ENCODE results near the gene TMTC3. TPM values are rescaled to one million over a fixed set of nuclear protein-coding genes. Genes with fewer than 3 reads are reported as not detected.
A peak's percentile ranks its signal among the peaks of the same experiment; 100 is the strongest.
"Not testable (repeated sequence)": the region's sequence is repeated elsewhere in the genome, so short reads cannot be mapped to it uniquely, and the experiment has no call there.

Gene TMTC3
- total and polyA plus RNA-seq, 3 experiments from 2014 or later: 1.8 to 10.1 (median 7.7) TPM

GRCh38 chr12:88127855-88128254, 14.3 kb upstream of the TMTC3 start:
- Mint-ChIP-seq H3K27ac (no peak overlapping the region), H3K4me1 (no peaks in the 10 kb centered on the region), H3K9me3 (no peaks in the 10 kb centered on the region), H3K36me3 (peaks cover 7 to 38% (median 9%) of the 10 kb centered on the region in 3 donors), H3K27me3 (no peaks in the 10 kb centered on the region), H3K4me3 (no peak overlapping the region)
- no peaks in the 10 kb centered on the region for H3K36me3 ChIP-seq (ENCODE audit: insufficient read depth, low read length)
- no peaks in the 10 kb centered on the region for H3K27me3 ChIP-seq (ENCODE audit: insufficient read depth, low read length, poor library complexity, severe bottlenecking)
- H3K4me3 ChIP-seq (ENCODE audit: low read length): no peak overlapping the region
- CTCF ChIA-PET: no interaction called here
- H3K27ac ChIP-seq (ENCODE audit: low read depth, low read length): no peak overlapping the region
- no peaks in the 10 kb centered on the region for H3K4me1 ChIP-seq (ENCODE audit: insufficient read depth, low read length)
- no peak for DNase-seq
- no peaks in the 10 kb centered on the region for H3K9me3 ChIP-seq (ENCODE audit: low read length)
- POLR2A ChIA-PET: no interaction called here

GRCh38 chr12:88132392-88132791, 9.7 kb upstream of the TMTC3 start:
- H3K4me3 Mint-ChIP-seq: no peak overlapping the region
- no peaks in the 10 kb centered on the region for H3K27me3 Mint-ChIP-seq
- Histone ChIP-seq H3K4me1 (ENCODE audit: insufficient read depth, low read length) (no peaks in the 10 kb centered on the region), H3K4me3 (ENCODE audit: low read length) (no peak overlapping the region), H3K27ac (ENCODE audit: low read depth, low read length) (no peak overlapping the region), H3K27me3 (ENCODE audit: insufficient read depth, low read length, poor library complexity, severe bottlenecking) (no peaks in the 10 kb centered on the region), H3K36me3 (ENCODE audit: insufficient read depth, low read length) (no peaks in the 10 kb centered on the region), H3K9me3 (ENCODE audit: low read length) (no peaks in the 10 kb centered on the region)
- no peak for DNase-seq
- peaks cover 0 to 12% (median 2%) of the 10 kb centered on the region in 3 donors for H3K4me1 Mint-ChIP-seq
- no peaks in the 10 kb centered on the region for H3K9me3 Mint-ChIP-seq
- POLR2A ChIA-PET: no interaction called here
- peak overlapping the region in 1 of 8 donors; percentile 78 for H3K27ac Mint-ChIP-seq
- peaks cover 11 to 57% (median 21%) of the 10 kb centered on the region in 3 donors for H3K36me3 Mint-ChIP-seq
- CTCF ChIA-PET: no interaction called here

GRCh38 chr12:88133181-88133580, 8.9 kb upstream of the TMTC3 start:
- DNase-seq; H3K4me3 Mint-ChIP-seq; H3K36me3 ChIP-seq (ENCODE audit: insufficient read depth, low read length); H3K27ac Mint-ChIP-seq; H3K27me3 Mint-ChIP-seq; H3K27me3 ChIP-seq (ENCODE audit: insufficient read depth, low read length, poor library complexity, severe bottlenecking); POLR2A ChIA-PET; H3K9me3 ChIP-seq (ENCODE audit: low read length); H3K4me1 ChIP-seq (ENCODE audit: insufficient read depth, low read length); H3K27ac ChIP-seq (ENCODE audit: low read depth, low read length); H3K9me3 Mint-ChIP-seq; H3K4me3 ChIP-seq (ENCODE audit: low read length): not testable (repeated sequence)
- CTCF ChIA-PET: interaction anchor here (0.7 kb wide), 1 partner anchor 87 kb away, joined by 3 read pairs; no protein-coding TSS in a partner anchor
- H3K36me3 Mint-ChIP-seq: peaks cover 11 to 62% (median 26%) of the 10 kb centered on the region in 3 donors
- peaks cover 2 to 19% (median 5%) of the 10 kb centered on the region in 3 donors for H3K4me1 Mint-ChIP-seq

DNA sequence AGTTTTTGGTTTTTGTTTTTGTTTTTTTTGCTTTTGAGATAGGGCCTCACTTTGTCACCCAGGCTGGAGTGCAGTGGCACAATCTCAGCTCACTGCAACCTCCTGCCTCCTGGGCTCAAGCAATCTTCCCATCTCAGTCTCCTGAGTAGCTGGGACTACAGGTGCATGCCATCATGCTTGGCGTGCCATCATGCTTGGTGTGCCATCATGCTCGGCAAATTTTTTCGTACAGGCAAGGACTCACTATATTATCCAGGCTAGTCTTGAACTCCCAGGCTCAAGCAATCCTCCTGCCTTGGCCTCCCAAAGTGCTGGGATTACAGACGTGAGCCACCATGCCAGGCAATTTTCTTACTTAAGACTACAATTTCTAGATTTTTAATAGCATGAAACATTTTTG, 2.4 kb upstream of the TMTC3 start:
- CTCF ChIA-PET; H3K27ac ChIP-seq (ENCODE audit: low read depth, low read length); H3K27me3 ChIP-seq (ENCODE audit: insufficient read depth, low read length, poor library complexity, severe bottlenecking); H3K9me3 Mint-ChIP-seq; H3K27me3 Mint-ChIP-seq; H3K36me3 ChIP-seq (ENCODE audit: insufficient read depth, low read length); H3K9me3 ChIP-seq (ENCODE audit: low read length); DNase-seq; H3K4me3 ChIP-seq (ENCODE audit: low read length); POLR2A ChIA-PET; H3K27ac Mint-ChIP-seq: not testable (repeated sequence)
- Mint-ChIP-seq H3K4me1 (peaks cover 27 to 56% (median 46%) of the 10 kb centered on the region in 3 donors), H3K4me3 (peak overlapping the region in 2 of 7 donors; percentile 16 to 65), H3K36me3 (peaks cover 0 to 45% (median 15%) of the 10 kb centered on the region in 3 donors)
- peaks cover 19% of the 10 kb centered on the region for H3K4me1 ChIP-seq (ENCODE audit: insufficient read depth, low read length)

DNA sequence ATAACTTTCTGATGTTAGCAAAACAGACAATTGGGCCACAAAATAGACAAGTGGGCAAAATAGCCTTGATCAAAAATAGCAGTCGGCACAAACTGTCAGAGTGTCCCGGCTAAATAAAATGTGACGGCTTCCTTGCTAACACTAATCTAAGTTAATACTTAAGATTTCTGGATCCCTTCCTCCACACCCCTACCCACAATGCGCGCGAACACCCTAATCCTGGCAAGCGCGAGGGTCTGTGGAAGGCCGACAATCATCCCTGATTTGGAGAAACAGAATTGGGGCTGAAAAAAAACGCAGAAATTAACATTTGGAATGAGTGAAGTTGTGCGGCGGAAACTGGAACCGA, 708 bp upstream of the TMTC3 start:
- H3K27ac Mint-ChIP-seq: peak overlapping the region; percentile 80 to 99 (median 98)
- Histone ChIP-seq H3K36me3 (ENCODE audit: insufficient read depth, low read length) (no peaks in the 10 kb centered on the region), H3K4me1 (ENCODE audit: insufficient read depth, low read length) (peaks cover 19% of the 10 kb centered on the region), H3K4me3 (ENCODE audit: low read length) (peak overlapping the region; percentile 98), H3K27ac (ENCODE audit: low read depth, low read length) (peak overlapping the region; percentile 90), H3K27me3 (ENCODE audit: insufficient read depth, low read length, poor library complexity, severe bottlenecking) (no peaks in the 10 kb centered on the region), H3K9me3 (ENCODE audit: low read length) (no peaks in the 10 kb centered on the region)
- CTCF ChIA-PET: interaction anchor here (1.0 kb wide), 1 partner anchor 90 kb away, joined by 3 read pairs; no protein-coding TSS in a partner anchor
- no peak for DNase-seq
- POLR2A ChIA-PET: interaction anchor here (0.7 kb wide), 1 partner anchor 109 kb away, joined by 3 read pairs; no protein-coding TSS in a partner anchor
- H3K4me1 Mint-ChIP-seq: peaks cover 37 to 72% (median 61%) of the 10 kb centered on the region in 3 donors
- peaks cover 0 to 40% (median 16%) of the 10 kb centered on the region in 3 donors for H3K36me3 Mint-ChIP-seq
- peak overlapping the region; percentile 90 to 99 (median 96) for H3K4me3 Mint-ChIP-seq
- no peaks in the 10 kb centered on the region for H3K9me3 Mint-ChIP-seq
- H3K27me3 Mint-ChIP-seq: no peaks in the 10 kb centered on the region

- Histone ChIP-seq H3K9me3 (ENCODE audit: low read length) (no peaks in the 10 kb centered on the region), H3K4me1 (ENCODE audit: insufficient read depth, low read length) (peaks cover 19% of the 10 kb centered on the region), H3K4me3 (ENCODE audit: low read length) (peak overlapping the region; percentile 98), H3K27ac (ENCODE audit: low read depth, low read length) (peak overlapping the region; percentile 90), H3K36me3 (ENCODE audit: insufficient read depth, low read length) (no peaks in the 10 kb centered on the region), H3K27me3 (ENCODE audit: insufficient read depth, low read length, poor library complexity, severe bottlenecking) (no peaks in the 10 kb centered on the region)
- CTCF ChIA-PET: no interaction called here
- Mint-ChIP-seq H3K27ac (peak overlapping the region; percentile 80 to 99 (median 98)), H3K4me3 (peak overlapping the region; percentile 90 to 99 (median 96)), H3K27me3 (no peaks in the 10 kb centered on the region), H3K9me3 (no peaks in the 10 kb centered on the region), H3K4me1 (peaks cover 37 to 69% (median 65%) of the 10 kb centered on the region in 3 donors), H3K36me3 (peaks cover 0 to 31% (median 9%) of the 10 kb centered on the region in 3 donors)
- DNase-seq: peak in 3 of 5 donors; percentile 2 to 48 (median 6)
- POLR2A ChIA-PET: interaction anchor here (0.6 kb wide), 1 partner anchor 1567 kb away, joined by 3 read pairs; no protein-coding TSS in a partner anchor
Observed at GRCh38 chr12:88142610-88142991, 494 bp downstream of the TMTC3 start.

- no peaks in the 10 kb centered on the region for H3K27me3 Mint-ChIP-seq
- Histone ChIP-seq H3K27me3 (ENCODE audit: insufficient read depth, low read length, poor library complexity, severe bottlenecking) (no peaks in the 10 kb centered on the region), H3K4me1 (ENCODE audit: insufficient read depth, low read length) (peaks cover 19% of the 10 kb centered on the region), H3K4me3 (ENCODE audit: low read length) (no peak overlapping the region), H3K9me3 (ENCODE audit: low read length) (no peaks in the 10 kb centered on the region), H3K27ac (ENCODE audit: low read depth, low read length) (no peak overlapping the region), H3K36me3 (ENCODE audit: insufficient read depth, low read length) (no peaks in the 10 kb centered on the region)
- DNase-seq: no peak
- ChIA-PET CTCF (no interaction called here), POLR2A (no interaction called here)
- peaks cover 0 to 27% (median 3%) of the 10 kb centered on the region in 3 donors for H3K36me3 Mint-ChIP-seq
- peaks cover 40 to 74% (median 64%) of the 10 kb centered on the region in 3 donors for H3K4me1 Mint-ChIP-seq
- peak overlapping the region in 6 of 7 donors; percentile 8 to 90 (median 34) for H3K4me3 Mint-ChIP-seq
- peak overlapping the region in 2 of 8 donors; percentile 19 to 80 for H3K27ac Mint-ChIP-seq
- no peaks in the 10 kb centered on the region for H3K9me3 Mint-ChIP-seq
Observed at GRCh38 chr12:88144037-88144436, 1.9 kb downstream of the TMTC3 start.

DNA sequence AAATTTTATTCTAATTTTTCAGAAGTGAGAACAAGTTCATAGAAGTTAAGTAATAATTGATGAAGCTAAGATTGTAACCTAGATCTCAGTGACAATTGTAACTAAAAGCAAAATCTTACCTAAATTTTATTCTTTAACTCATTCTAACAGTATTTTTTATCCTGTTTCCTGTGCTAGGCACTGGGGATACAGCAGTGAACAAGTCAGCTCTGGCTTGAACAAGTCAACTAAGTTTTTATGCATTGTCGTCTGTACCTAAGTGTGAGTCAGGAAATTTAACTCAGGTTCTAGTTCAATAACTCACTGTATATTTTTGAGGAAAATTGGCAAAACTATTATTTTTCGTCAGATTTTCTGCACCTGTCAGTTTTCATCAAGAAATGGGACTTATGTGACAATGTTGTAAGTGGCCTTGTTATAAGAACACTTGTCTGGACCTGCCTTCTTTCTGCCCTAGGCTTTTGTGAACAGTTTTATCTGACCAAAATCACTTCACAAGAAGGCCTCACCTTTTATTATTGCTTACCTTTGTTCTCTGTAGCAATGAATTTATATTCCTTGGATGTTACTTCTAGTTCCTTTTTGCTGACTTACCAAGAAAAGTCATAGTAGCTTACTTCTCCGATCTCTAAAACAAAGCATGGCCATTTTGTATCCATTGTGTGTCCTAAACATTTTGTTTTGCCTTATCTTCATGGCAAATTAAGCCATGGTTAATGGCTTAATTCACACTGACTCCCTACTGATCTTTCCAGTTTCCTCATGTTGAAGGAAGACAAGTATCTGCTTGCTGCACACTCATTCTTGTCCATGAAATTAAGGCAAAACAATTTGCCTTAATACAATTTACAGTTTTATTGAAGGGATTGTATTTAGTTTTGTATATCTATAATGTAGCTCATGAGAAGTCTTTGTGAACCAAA, 2.7 kb downstream of the TMTC3 start:
- no peaks in the 10 kb centered on the region for H3K9me3 Mint-ChIP-seq

More for the DNA sequence above, 2.7 kb downstream of the TMTC3 start:
- no peaks in the 10 kb centered on the region for H3K9me3 ChIP-seq (ENCODE audit: low read length)
- H3K27ac ChIP-seq (ENCODE audit: low read depth, low read length): no peak overlapping the region
- H3K36me3 Mint-ChIP-seq: peaks cover 0 to 26% (median 5%) of the 10 kb centered on the region in 3 donors
- ChIA-PET POLR2A (no interaction called here), CTCF (no interaction called here)
- H3K36me3 ChIP-seq (ENCODE audit: insufficient read depth, low read length): no peaks in the 10 kb centered on the region
- peak overlapping the region in 4 of 8 donors; percentile 19 to 80 (median 28) for H3K27ac Mint-ChIP-seq
- no peak overlapping the region for H3K4me3 ChIP-seq (ENCODE audit: low read length)
- H3K27me3 ChIP-seq (ENCODE audit: insufficient read depth, low read length, poor library complexity, severe bottlenecking): no peaks in the 10 kb centered on the region
- H3K4me1 ChIP-seq (ENCODE audit: insufficient read depth, low read length): peaks cover 19% of the 10 kb centered on the region
- H3K4me1 Mint-ChIP-seq: peaks cover 41 to 77% (median 64%) of the 10 kb centered on the region in 3 donors
- no peaks in the 10 kb centered on the region for H3K27me3 Mint-ChIP-seq
- no peak for DNase-seq
- peak overlapping the region in 2 of 7 donors; percentile 33 to 70 for H3K4me3 Mint-ChIP-seq
